Natural killer cell (primary cell): ENCODE data around the gene HOXA5. TPM values are rescaled to one million over a fixed set of nuclear protein-coding genes. Genes with fewer than 3 reads are reported as not detected.
A peak's percentile ranks its signal among the peaks of the same experiment; 100 is the strongest.

ENCODE experiments used
- ATAC-seq, 3 donors: fragments of 150-1000 bp in 2 of 3; fragments of 200-7000 bp in 1 of 3; cut with Tn5 transposase; 1 replicate in 1 of 3; 2 replicates in 2 of 3; pipeline ENCODE4 v1.10.0; 2021; ENCODE audit warnings: mild to moderate bottlenecking in 2 of 3, moderate library complexity in 2 of 3
- DNase-seq, 2 donors: peaks; one replicate each; pipeline versions ENCODE4 v3.0.0 to v3.0.0-alpha.2; 2013 to 2021; ENCODE audit warnings: mixed read lengths in 1 of 2
- H3K27ac ChIP-seq: one replicate; pipeline ENCODE4 v1.5.1; 2013; ENCODE audit warnings: mild to moderate bottlenecking, low read length
- H3K27me3 ChIP-seq: one replicate; pipeline ENCODE4 v1.6.1; 2013; ENCODE audit warnings: low read length; ENCODE audit not compliant: control insufficient read depth, insufficient read depth
- H3K36me3 ChIP-seq: one replicate; pipeline ENCODE4 v1.6.1; 2013; ENCODE audit warnings: low read length; ENCODE audit not compliant: control insufficient read depth, insufficient read depth
- H3K4me1 ChIP-seq: one replicate; pipeline ENCODE4 v1.6.1; 2013; ENCODE audit warnings: low read length; ENCODE audit not compliant: control insufficient read depth, insufficient read depth
- H3K4me3 ChIP-seq: one replicate; pipeline ENCODE4 v1.5.1; 2013; ENCODE audit warnings: low read length
- H3K9me3 ChIP-seq: one replicate; pipeline ENCODE4 v1.6.1; 2013; ENCODE audit warnings: low read length; ENCODE audit not compliant: control insufficient read depth, insufficient read depth
- H3K27ac Mint-ChIP-seq, 2 donors: one replicate each; pipeline ENCODE4 v1.8.0; 2022; ENCODE audit warnings: mild to moderate bottlenecking in 2 of 2, mixed read lengths in 2 of 2, moderate library complexity in 1 of 2
- H3K27me3 Mint-ChIP-seq, 2 donors: one replicate each; pipeline ENCODE4 v1.8.0; 2022; ENCODE audit warnings: low read depth in 2 of 2, mixed read lengths in 2 of 2
- H3K36me3 Mint-ChIP-seq: one replicate; pipeline ENCODE4 v1.8.0; 2022; ENCODE audit warnings: mixed read lengths
- H3K4me1 Mint-ChIP-seq, 2 donors: one replicate each; pipeline ENCODE4 v1.8.0; 2022; ENCODE audit warnings: mixed read lengths in 2 of 2
- H3K4me3 Mint-ChIP-seq: one replicate; pipeline ENCODE4 v1.8.0; 2022; ENCODE audit warnings: mild to moderate bottlenecking, moderate library complexity, mixed read lengths
- H3K9me3 Mint-ChIP-seq, 2 donors: one replicate each; pipeline ENCODE4 v1.8.0; 2022; ENCODE audit warnings: mixed read lengths in 2 of 2
- CTCF ChIP-seq: fragments of 200-600 bp; IDR thresholded peaks from one replicate; pipeline ENCODE4 v1.8.0; 2022; ENCODE audit warnings: antibody characterized with exemption
- WGBS: methylation state at CpG from one replicate; pipeline ENCODE4 v1.1.7; 2013; ENCODE audit warnings: missing lambda C conversion rate; ENCODE audit not compliant: insufficient coverage; 5-methylcytosine and 5-hydroxymethylcytosine counted together
- intact Hi-C: fragments of 100-400 bp; cut with micrococcal nuclease; formaldehyde crosslinking; loops from one replicate; pipeline ENCODE4 v1.14.2; 2022
- total RNA-seq, 4 donors: library from RNA; stranded (reverse); fragments of 120-200 nt in 1 of 4; gene quantifications; one replicate each; pipeline versions ENCODE4 v1.2.3 to v1.2.4, GENCODE V29; 2013 to 2022

Gene HOXA5
- total RNA-seq, 3 donors from 2014 or later (not counting 1 experiment from before 2014, with no cell fraction given) = 0.29 to 13.0 (median 0.52) TPM

GRCh38 chr7:27188386-27189294, 45.2 kb upstream of the HOXA5 start:
- TF ChIP-seq CTCF = no peak
- WGBS = 7% methylated on average over 49 of the region's 49 CpGs
- peak; percentile 23 to 60 for DNase-seq

GRCh38 chr7:27187475-27188385, 44.2 kb upstream of the HOXA5 start:
- ATAC-seq = peak in 1 of 3 donors; percentile 13
- Mint-ChIP-seq H3K36me3 (no peaks in the 10 kb centered on the region), H3K4me3 (peak overlapping the region; percentile 85), H3K27me3 (peaks cover 84 to 85% of the 10 kb centered on the region in 2 donors), H3K27ac (no peak overlapping the region), H3K9me3 (no peaks in the 10 kb centered on the region), H3K4me1 (peaks cover 53 to 66% of the 10 kb centered on the region in 2 donors)
- 7% methylated on average over 45 of the region's 46 CpGs for WGBS
- no peaks in the 10 kb centered on the region for H3K9me3 ChIP-seq
- H3K36me3 ChIP-seq = no peaks in the 10 kb centered on the region
- H3K4me3 ChIP-seq = no peak overlapping the region
- no peak for TF ChIP-seq CTCF
- intact Hi-C loops = loop anchor here (2.0 to 5.0 kb wide), 2 partner anchors 15 to 35 kb away; partner anchors contain the start of gene HOXA3
- H3K27me3 ChIP-seq = peaks cover 92% of the 10 kb centered on the region
- peak; percentile 17 to 29 for DNase-seq
- no peak overlapping the region for H3K27ac ChIP-seq
- H3K4me1 ChIP-seq = peaks cover 66% of the 10 kb centered on the region

More at GRCh38 chr7:27188386-27189294, 45.2 kb upstream of the HOXA5 start:
- peak overlapping the region; percentile 85 for H3K4me3 Mint-ChIP-seq
- peaks cover 55 to 65% of the 10 kb centered on the region in 2 donors for H3K4me1 Mint-ChIP-seq
- no peaks in the 10 kb centered on the region for H3K9me3 Mint-ChIP-seq
- H3K27me3 ChIP-seq = peaks cover 91% of the 10 kb centered on the region
- ATAC-seq = peak; percentile 5 to 47 (median 28)
- H3K36me3 ChIP-seq = no peaks in the 10 kb centered on the region
- no peak overlapping the region for H3K4me3 ChIP-seq
- no peak overlapping the region for H3K27ac ChIP-seq
- peak overlapping the region in 1 of 2 donors; percentile 25 for H3K27ac Mint-ChIP-seq
- no peaks in the 10 kb centered on the region for H3K9me3 ChIP-seq
- intact Hi-C loops = loop anchor here (5.0 kb wide), 1 partner anchor 36 kb away; the partner anchor contains the start of gene HOXA3
- no peaks in the 10 kb centered on the region for H3K36me3 Mint-ChIP-seq
- peaks cover 66% of the 10 kb centered on the region for H3K4me1 ChIP-seq
- H3K27me3 Mint-ChIP-seq = peaks cover 82 to 83% of the 10 kb centered on the region in 2 donors

GRCh38 chr7:27186668-27187474, 43.4 kb upstream of the HOXA5 start:
- no peaks in the 10 kb centered on the region for H3K36me3 ChIP-seq
- H3K9me3 ChIP-seq = no peaks in the 10 kb centered on the region
- peak overlapping the region; percentile 81 for H3K4me3 Mint-ChIP-seq
- intact Hi-C loops = loop anchor here (2.0 to 5.0 kb wide), 2 partner anchors 14 to 35 kb away; partner anchors contain the start of gene HOXA3
- peaks cover 82 to 85% of the 10 kb centered on the region in 2 donors for H3K27me3 Mint-ChIP-seq
- H3K9me3 Mint-ChIP-seq = no peaks in the 10 kb centered on the region
- H3K27me3 ChIP-seq = peaks cover 96% of the 10 kb centered on the region
- TF ChIP-seq CTCF = no peak
- 63% methylated on average over 1 of the region's 4 CpGs for WGBS
- peaks cover 59% of the 10 kb centered on the region for H3K4me1 ChIP-seq
- peaks cover 45 to 58% of the 10 kb centered on the region in 2 donors for H3K4me1 Mint-ChIP-seq
- no peak overlapping the region for H3K27ac Mint-ChIP-seq
- ATAC-seq (no peak), DNase-seq (no peak)
- H3K36me3 Mint-ChIP-seq = no peaks in the 10 kb centered on the region
- no peak overlapping the region for H3K4me3 ChIP-seq
- H3K27ac ChIP-seq = no peak overlapping the region
